H9 (cell line): Measurements from ENCODE around the gene ZNF17. TPM values are rescaled to one million over a fixed set of nuclear protein-coding genes. Genes with fewer than 3 reads are reported as not detected.
A peak's percentile ranks its signal among the peaks of the same experiment; 100 is the strongest.

Source experiments
- DNase-seq: peaks from one replicate; pipeline ENCODE4 v3.0.0-alpha.2; 2017
- H2AFZ ChIP-seq: one replicate; pipeline ENCODE4 v1.6.1; 2013; ENCODE audit warnings: mild to moderate bottlenecking, low read length, control low read depth, moderate library complexity
- H2AK5ac ChIP-seq: 2 replicates; pipeline ENCODE4 v1.6.1; 2013; ENCODE audit warnings: low read length, control low read depth, mixed read lengths; ENCODE audit not compliant: insufficient read length
- H2BK120ac ChIP-seq: one replicate; pipeline ENCODE4 v1.6.1; 2013; ENCODE audit warnings: low read depth, mild to moderate bottlenecking, low read length, control low read depth, inconsistent platforms; ENCODE audit not compliant: poor library complexity, severe bottlenecking
- H2BK12ac ChIP-seq: 2 replicates; pipeline ENCODE4 v1.6.1; 2013; ENCODE audit warnings: low read length, control low read depth, mixed read lengths, low read depth; ENCODE audit not compliant: insufficient read length
- H2BK15ac ChIP-seq: 2 replicates; pipeline ENCODE4 v1.6.1; 2013; ENCODE audit warnings: low read depth, low read length, control low read depth
- H2BK20ac ChIP-seq: one replicate; pipeline ENCODE4 v1.6.1; 2013; ENCODE audit warnings: low read depth, mild to moderate bottlenecking, low read length, control low read depth, inconsistent platforms; ENCODE audit not compliant: poor library complexity, severe bottlenecking
- H2BK5ac ChIP-seq: 2 replicates; pipeline ENCODE4 v1.6.1; 2013; ENCODE audit warnings: low read length, control low read depth, mixed read lengths; ENCODE audit not compliant: insufficient read length
- H3K14ac ChIP-seq: 2 replicates; pipeline ENCODE4 v1.6.1; 2013; ENCODE audit warnings: low read length, control low read depth; ENCODE audit not compliant: insufficient read depth
- H3K18ac ChIP-seq: 2 replicates; pipeline ENCODE4 v1.6.1; 2013; ENCODE audit warnings: low read depth, mild to moderate bottlenecking, mixed read lengths, low read length, control low read depth; ENCODE audit not compliant: insufficient read length
- H3K23ac ChIP-seq: 2 replicates; pipeline ENCODE4 v1.6.1; 2013; ENCODE audit warnings: low read length, control low read depth, mixed read lengths, low read depth; ENCODE audit not compliant: insufficient read length
- H3K23me2 ChIP-seq: 2 replicates; pipeline ENCODE4 v1.6.1; 2013; ENCODE audit warnings: low read depth, mild to moderate bottlenecking, mixed read lengths, low read length, control low read depth; ENCODE audit not compliant: insufficient read length, poor library complexity, severe bottlenecking
- H3K27ac ChIP-seq: 2 replicates; pipeline ENCODE4 v1.5.1; 2013; ENCODE audit warnings: low read length, control low read depth, mixed read lengths, low read depth; ENCODE audit not compliant: insufficient read length
- H3K27me3 ChIP-seq: 2 replicates; pipeline ENCODE4 v1.6.1; 2013; ENCODE audit warnings: low read length, control low read depth, inconsistent platforms; ENCODE audit not compliant: insufficient read depth
- H3K4ac ChIP-seq: 2 replicates; pipeline ENCODE4 v1.6.1; 2013; ENCODE audit warnings: low read depth, mild to moderate bottlenecking, control low read depth, inconsistent platforms, low read length, moderate library complexity
- H3K4me1 ChIP-seq: 2 replicates; pipeline ENCODE4 v1.6.1; 2013; ENCODE audit warnings: low read length, control low read depth, inconsistent platforms; ENCODE audit not compliant: insufficient read depth
- H3K4me2 ChIP-seq: 2 replicates; pipeline ENCODE4 v1.6.1; 2013; ENCODE audit warnings: low read length, control low read depth, mixed read lengths; ENCODE audit not compliant: insufficient read length, insufficient read depth
- H3K56ac ChIP-seq: 2 replicates; pipeline ENCODE4 v1.6.1; 2013; ENCODE audit warnings: low read depth, mild to moderate bottlenecking, mixed read lengths, low read length, control low read depth; ENCODE audit not compliant: insufficient read length
- H3K79me1 ChIP-seq: 2 replicates; pipeline ENCODE4 v1.6.1; 2013; ENCODE audit warnings: low read depth, mild to moderate bottlenecking, moderate library complexity, low read length, control low read depth, inconsistent platforms; ENCODE audit not compliant: insufficient read depth, poor library complexity, severe bottlenecking
- H3K79me2 ChIP-seq: 2 replicates; pipeline ENCODE4 v1.6.1; 2013; ENCODE audit warnings: low read length, control low read depth, inconsistent platforms; ENCODE audit not compliant: insufficient read depth
- H3K9ac ChIP-seq: 2 replicates; pipeline ENCODE4 v1.6.1; 2013; ENCODE audit warnings: low read length, control low read depth, mixed read lengths; ENCODE audit not compliant: insufficient read length; ENCODE audit errors: extremely low read depth
- H3K9me3 ChIP-seq: one replicate; pipeline ENCODE4 v1.6.1; 2013; ENCODE audit warnings: low read depth, low read length, inconsistent platforms; ENCODE audit not compliant: control insufficient read depth
- H3T11ph ChIP-seq: one replicate; pipeline ENCODE4 v1.6.1; 2013; ENCODE audit warnings: mild to moderate bottlenecking, low read length, control low read depth, inconsistent platforms
- H4K20me1 ChIP-seq: one replicate; pipeline ENCODE4 v1.6.1; 2013; ENCODE audit not compliant: control insufficient read depth, insufficient read length, insufficient read depth
- H4K5ac ChIP-seq: 2 replicates; pipeline ENCODE4 v1.6.1; 2013; ENCODE audit warnings: low read depth, mild to moderate bottlenecking, mixed read lengths, low read length, control low read depth; ENCODE audit not compliant: insufficient read length
- H4K8ac ChIP-seq: replicated peaks from 2 replicates; pipeline ENCODE4 v1.6.1; 2013; ENCODE audit warnings: low read length, control low read depth, mixed read lengths, low read depth; ENCODE audit not compliant: insufficient read length
- H4K91ac ChIP-seq: 2 replicates; pipeline ENCODE4 v1.6.1; 2013; ENCODE audit warnings: low read depth, mild to moderate bottlenecking, moderate library complexity, mixed read lengths, low read length, control low read depth; ENCODE audit not compliant: insufficient read length
- H3K27ac Mint-ChIP-seq, 3 experiments: 2 replicates in 2 of 3; 3 replicates in 1 of 3; pipeline ENCODE4 v1.8.0; 2020 to 2021; ENCODE audit warnings: mixed read lengths in 3 of 3, mild to moderate bottlenecking in 1 of 3, moderate library complexity in 1 of 3
- H3K27me3 Mint-ChIP-seq: 2 replicates; pipeline ENCODE4 v1.8.0; 2021; ENCODE audit warnings: low read depth, mild to moderate bottlenecking, moderate library complexity, mixed read lengths
- H3K36me3 Mint-ChIP-seq, 3 experiments: 2 replicates in 2 of 3; 3 replicates in 1 of 3; pipeline ENCODE4 v1.8.0; 2020 to 2021; ENCODE audit warnings: low read depth in 3 of 3, mixed read lengths in 3 of 3; ENCODE audit not compliant: insufficient read depth in 1 of 3
- H3K4me1 Mint-ChIP-seq, 2 experiments: 2 replicates each; pipeline ENCODE4 v1.8.0; 2020; ENCODE audit warnings: mixed read lengths in 2 of 2
- H3K4me3 Mint-ChIP-seq, 2 experiments: 2 replicates in 1 of 2; 3 replicates in 1 of 2; pipeline ENCODE4 v1.8.0; 2020 to 2021; ENCODE audit warnings: mild to moderate bottlenecking in 2 of 2, mixed read lengths in 2 of 2, moderate library complexity in 1 of 2
- H3K9me3 Mint-ChIP-seq, 2 experiments: 2 replicates in 1 of 2; 3 replicates in 1 of 2; pipeline ENCODE4 v1.8.0; 2020; ENCODE audit warnings: mild to moderate bottlenecking in 2 of 2, mixed read lengths in 2 of 2, moderate library complexity in 1 of 2
- WGBS: extraction: QIAGEN DNeasy Blood & Tissue Kit; methylation state at CpG from one replicate; pipeline ENCODE4 v1.1.7; 2013; ENCODE audit warnings: missing lambda C conversion rate, low lambda C conversion rate, mixed read lengths; ENCODE audit not compliant: insufficient read length; ENCODE audit errors: extremely low coverage; 5-methylcytosine and 5-hydroxymethylcytosine counted together
- total RNA-seq: library from RNA; stranded (reverse); gene quantifications from 2 replicates; pipeline ENCODE4 v1.2.1, GENCODE V29; 2021
- TF ChIP-seq, protein P1 (sequence below): fragments of 200-600 bp; sonication (generic); conservative IDR thresholded peaks from 3 replicates; pipeline ENCODE4 v1.8.0; 2021; ENCODE audit warnings: antibody characterized with exemption, mild to moderate bottlenecking

ZNF17 gene
- total RNA-seq, 1 experiment from 2014 or later: 16.3 TPM

DNA sequence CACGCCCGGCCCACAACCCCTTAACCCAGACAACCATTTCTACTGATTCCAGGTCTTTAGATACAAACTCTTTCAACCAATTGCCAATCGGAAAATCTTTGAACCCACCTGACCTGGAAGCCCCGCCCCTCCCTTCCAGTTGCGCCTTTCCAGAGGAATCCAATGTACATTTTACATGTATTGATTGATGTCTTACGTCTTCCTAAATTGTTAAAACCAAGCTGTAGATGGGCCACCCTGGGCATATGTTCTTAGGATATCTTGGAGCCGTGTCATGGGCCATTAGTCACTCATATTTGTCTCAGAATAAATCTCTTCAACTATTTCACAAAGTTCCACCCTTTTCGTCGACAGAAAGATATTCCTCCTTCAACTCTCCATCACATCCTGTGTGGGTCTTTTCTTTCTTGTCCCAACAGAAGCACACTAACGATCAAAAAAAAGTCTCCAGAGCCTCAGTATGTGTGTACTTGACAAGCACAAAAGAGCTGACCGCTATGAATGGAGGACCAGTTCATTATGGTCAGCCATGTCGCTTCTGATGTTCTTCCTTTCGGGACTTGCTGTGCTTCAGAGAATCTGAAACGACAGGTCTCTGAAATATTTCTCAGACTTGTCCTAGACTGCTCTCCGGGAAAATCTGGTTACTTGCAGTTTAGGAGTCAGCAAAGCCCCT, 23.6 kb downstream of the ZNF17 start:
- no peak overlapping the region for H2BK120ac ChIP-seq
- peak overlapping the region; percentile 18 for H3K18ac ChIP-seq
- peak overlapping the region; percentile 77 for H3K4me2 ChIP-seq
- TF ChIP-seq, protein P1, sequence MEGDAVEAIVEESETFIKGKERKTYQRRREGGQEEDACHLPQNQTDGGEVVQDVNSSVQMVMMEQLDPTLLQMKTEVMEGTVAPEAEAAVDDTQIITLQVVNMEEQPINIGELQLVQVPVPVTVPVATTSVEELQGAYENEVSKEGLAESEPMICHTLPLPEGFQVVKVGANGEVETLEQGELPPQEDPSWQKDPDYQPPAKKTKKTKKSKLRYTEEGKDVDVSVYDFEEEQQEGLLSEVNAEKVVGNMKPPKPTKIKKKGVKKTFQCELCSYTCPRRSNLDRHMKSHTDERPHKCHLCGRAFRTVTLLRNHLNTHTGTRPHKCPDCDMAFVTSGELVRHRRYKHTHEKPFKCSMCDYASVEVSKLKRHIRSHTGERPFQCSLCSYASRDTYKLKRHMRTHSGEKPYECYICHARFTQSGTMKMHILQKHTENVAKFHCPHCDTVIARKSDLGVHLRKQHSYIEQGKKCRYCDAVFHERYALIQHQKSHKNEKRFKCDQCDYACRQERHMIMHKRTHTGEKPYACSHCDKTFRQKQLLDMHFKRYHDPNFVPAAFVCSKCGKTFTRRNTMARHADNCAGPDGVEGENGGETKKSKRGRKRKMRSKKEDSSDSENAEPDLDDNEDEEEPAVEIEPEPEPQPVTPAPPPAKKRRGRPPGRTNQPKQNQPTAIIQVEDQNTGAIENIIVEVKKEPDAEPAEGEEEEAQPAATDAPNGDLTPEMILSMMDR: no peak
- H3K23ac ChIP-seq: no peak overlapping the region
- peaks cover 9% of the 10 kb centered on the region for H3K79me1 ChIP-seq
- H3K79me2 ChIP-seq: peaks cover 32% of the 10 kb centered on the region
- H3T11ph ChIP-seq: peak overlapping the region; percentile 57
- Mint-ChIP-seq H3K27ac (peak overlapping the region; percentile 84 to 99 (median 97)), H3K9me3 (peaks cover 0 to 6% of the 10 kb centered on the region in 2 experiments; a peak in 3 of 5 replicates), H3K36me3 (peaks cover 12 to 16% (median 13%) of the 10 kb centered on the region in 3 experiments), H3K4me1 (peaks cover 16 to 17% of the 10 kb centered on the region in 2 experiments), H3K4me3 (peak overlapping the region; percentile 91 to 96), H3K27me3 (peaks cover 1% of the 10 kb centered on the region; the same call in 1 of the 2 replicates)
- H3K56ac ChIP-seq: no peak overlapping the region
- peak; percentile 50 for DNase-seq
- WGBS: no CpG with 5 or more reads among the region's 15 CpGs
- no peaks in the 10 kb centered on the region for H4K20me1 ChIP-seq
- H2AFZ ChIP-seq: peak overlapping the region; percentile 12
- no peaks in the 10 kb centered on the region for H3K9me3 ChIP-seq
- no peak overlapping the region for H2BK12ac ChIP-seq
- peaks cover 8% of the 10 kb centered on the region for H3K23me2 ChIP-seq
- H3K4me1 ChIP-seq: peaks cover 5% of the 10 kb centered on the region; the same call in 1 of the 2 replicates
- H4K91ac ChIP-seq: no peak overlapping the region
- no peak overlapping the region for H4K8ac ChIP-seq
- H2AK5ac ChIP-seq: no peak overlapping the region
- peak overlapping the region; percentile 29; the same call in 1 of the 2 replicates for H3K14ac ChIP-seq
- H3K9ac ChIP-seq: peak overlapping the region; percentile 66
- no peak overlapping the region for H4K5ac ChIP-seq
- H2BK5ac ChIP-seq: no peak overlapping the region
- no peaks in the 10 kb centered on the region for H3K27me3 ChIP-seq
- H3K4ac ChIP-seq: no peak overlapping the region
- no peak overlapping the region for H2BK15ac ChIP-seq
- no peak overlapping the region for H2BK20ac ChIP-seq
- no peak overlapping the region for H3K27ac ChIP-seq
